Mesothelial cell of epicardium (in vitro differentiated cells): ENCODE data around the gene TGFBR1. TPM values are rescaled to one million over a fixed set of nuclear protein-coding genes. Genes with fewer than 3 reads are reported as not detected.
"Not testable (repeated sequence)": the region's sequence is repeated elsewhere in the genome, so short reads cannot be mapped to it uniquely, and the experiment has no call there.

ENCODE experiments used
- DNase-seq, 2 experiments: peaks; one replicate each; pipeline ENCODE4 v3.0.0; 2021; ENCODE audit warnings: low spot score in 2 of 2; ENCODE audit not compliant: unreplicated experiment in 2 of 2
- H3K27ac Mint-ChIP-seq: 2 replicates; pipeline ENCODE4 v1.8.0; 2021; ENCODE audit warnings: mixed read lengths
- H3K27me3 Mint-ChIP-seq: 2 replicates; pipeline ENCODE4 v1.8.0; 2021; ENCODE audit warnings: low read depth, mixed read lengths
- H3K36me3 Mint-ChIP-seq: 2 replicates; pipeline ENCODE4 v1.8.0; 2021; ENCODE audit warnings: mixed read lengths
- H3K4me1 Mint-ChIP-seq: 2 replicates; pipeline ENCODE4 v1.8.0; 2021; ENCODE audit warnings: mixed read lengths
- H3K4me3 Mint-ChIP-seq: 2 replicates; pipeline ENCODE4 v1.8.0; 2021; ENCODE audit warnings: mild to moderate bottlenecking, moderate library complexity, mixed read lengths
- H3K9me3 Mint-ChIP-seq: 2 replicates; pipeline ENCODE4 v1.8.0; 2021; ENCODE audit warnings: mixed read lengths
- total RNA-seq: library from RNA; stranded (reverse); gene quantifications from 3 replicates; pipeline ENCODE4 v1.2.1, GENCODE V29; 2021
- TF ChIP-seq, protein P1 (sequence below): fragments of 200-600 bp; sonication (generic); IDR thresholded peaks from one replicate; pipeline ENCODE4 v1.5.0; 2021; ENCODE audit warnings: antibody characterized with exemption; ENCODE audit not compliant: unreplicated experiment

Gene TGFBR1
- total RNA-seq, 1 donor from 2014 or later, result 77.5 TPM

GRCh38 chr9:99096409-99096808, 8.5 kb upstream of the TGFBR1 start:
- TF ChIP-seq, protein P1, sequence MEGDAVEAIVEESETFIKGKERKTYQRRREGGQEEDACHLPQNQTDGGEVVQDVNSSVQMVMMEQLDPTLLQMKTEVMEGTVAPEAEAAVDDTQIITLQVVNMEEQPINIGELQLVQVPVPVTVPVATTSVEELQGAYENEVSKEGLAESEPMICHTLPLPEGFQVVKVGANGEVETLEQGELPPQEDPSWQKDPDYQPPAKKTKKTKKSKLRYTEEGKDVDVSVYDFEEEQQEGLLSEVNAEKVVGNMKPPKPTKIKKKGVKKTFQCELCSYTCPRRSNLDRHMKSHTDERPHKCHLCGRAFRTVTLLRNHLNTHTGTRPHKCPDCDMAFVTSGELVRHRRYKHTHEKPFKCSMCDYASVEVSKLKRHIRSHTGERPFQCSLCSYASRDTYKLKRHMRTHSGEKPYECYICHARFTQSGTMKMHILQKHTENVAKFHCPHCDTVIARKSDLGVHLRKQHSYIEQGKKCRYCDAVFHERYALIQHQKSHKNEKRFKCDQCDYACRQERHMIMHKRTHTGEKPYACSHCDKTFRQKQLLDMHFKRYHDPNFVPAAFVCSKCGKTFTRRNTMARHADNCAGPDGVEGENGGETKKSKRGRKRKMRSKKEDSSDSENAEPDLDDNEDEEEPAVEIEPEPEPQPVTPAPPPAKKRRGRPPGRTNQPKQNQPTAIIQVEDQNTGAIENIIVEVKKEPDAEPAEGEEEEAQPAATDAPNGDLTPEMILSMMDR, result no peak
- H3K4me1 Mint-ChIP-seq, result peaks cover 6% of the 10 kb centered on the region
- no peaks in the 10 kb centered on the region for H3K36me3 Mint-ChIP-seq
- peaks cover 2% of the 10 kb centered on the region for H3K27me3 Mint-ChIP-seq
- peaks cover 18% of the 10 kb centered on the region for H3K9me3 Mint-ChIP-seq
- H3K4me3 Mint-ChIP-seq, result no peak overlapping the region
- no peak for DNase-seq
- no peak overlapping the region for H3K27ac Mint-ChIP-seq

- H3K36me3 Mint-ChIP-seq, H3K4me3 Mint-ChIP-seq, H3K27ac Mint-ChIP-seq, H3K27me3 Mint-ChIP-seq, DNase-seq: not testable (repeated sequence)
- H3K9me3 Mint-ChIP-seq, result peaks cover 18% of the 10 kb centered on the region
- peaks cover 19% of the 10 kb centered on the region for H3K4me1 Mint-ChIP-seq
Observed at GRCh38 chr9:99099806-99100585, 4.9 kb upstream of the TGFBR1 start.

GRCh38 chr9:99101271-99101670, 3.6 kb upstream of the TGFBR1 start:
- no peaks in the 10 kb centered on the region for H3K27me3 Mint-ChIP-seq
- DNase-seq, result no peak
- H3K4me1 Mint-ChIP-seq, result peaks cover 18% of the 10 kb centered on the region
- no peak overlapping the region for H3K27ac Mint-ChIP-seq
- TF ChIP-seq, protein P1, result no peak
- H3K9me3 Mint-ChIP-seq, result peaks cover 18% of the 10 kb centered on the region
- no peaks in the 10 kb centered on the region for H3K36me3 Mint-ChIP-seq
- H3K4me3 Mint-ChIP-seq, result no peak overlapping the region

DNA sequence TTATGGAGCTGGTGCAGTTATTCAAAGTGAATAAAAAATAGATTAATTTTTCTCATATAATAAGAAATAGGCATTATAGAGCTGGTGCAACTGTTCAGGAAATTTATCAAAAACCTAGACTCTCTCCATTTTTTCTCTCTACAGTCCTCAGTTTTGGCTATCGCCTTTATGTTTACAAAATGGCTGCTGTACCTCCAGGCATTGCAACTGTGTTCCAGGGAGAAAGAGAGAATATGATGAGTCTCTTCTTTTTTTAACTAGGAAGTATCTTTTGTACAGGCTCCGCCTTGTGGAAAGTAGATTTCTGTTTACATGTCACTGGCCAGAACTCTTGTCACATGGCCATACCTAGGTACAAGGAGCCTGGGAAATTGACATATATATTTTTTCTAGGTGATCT, 3.1 kb upstream of the TGFBR1 start:
- no peak for DNase-seq
- Mint-ChIP-seq H3K27me3 (no peaks in the 10 kb centered on the region), H3K27ac (no peak overlapping the region), H3K4me3 (no peak overlapping the region), H3K9me3 (peaks cover 18% of the 10 kb centered on the region), H3K4me1 (peaks cover 22% of the 10 kb centered on the region), H3K36me3 (no peaks in the 10 kb centered on the region)
- TF ChIP-seq, protein P1, result no peak

GRCh38 chr9:99103054-99103895, 1.6 kb upstream of the TGFBR1 start:
- TF ChIP-seq, protein P1, result no peak
- Mint-ChIP-seq H3K27ac (peak overlapping the region; percentile 91), H3K4me1 (peaks cover 33% of the 10 kb centered on the region), H3K4me3 (peak overlapping the region; percentile 82), H3K27me3 (no peaks in the 10 kb centered on the region), H3K9me3 (peaks cover 17% of the 10 kb centered on the region), H3K36me3 (no peaks in the 10 kb centered on the region)
- no peak for DNase-seq
